Stromal cell of bone marrow (primary cell): ENCODE data around the gene NAT14.
"Not testable (repeated sequence)": the region's sequence is repeated elsewhere in the genome, so short reads cannot be mapped to it uniquely, and the experiment has no call there.

Experiments used
- DNase-seq: peaks from one replicate; pipeline ENCODE4 v3.0.0-alpha.2; 2012; ENCODE audit warnings: low read depth

Gene NAT14

GRCh38 chr19:55486971-55487923, 2.3 kb downstream of the NAT14 start:
- DNase-seq, result peak; percentile 95

GRCh38 chr19:55487924-55488687, 3.1 kb downstream of the NAT14 start, which contains the start of gene SSC5D:
SSC5D (plus strand) TSS chr19:55488436; CDS start chr19:55488590, 154 bp downstream.
- DNase-seq, result peak; percentile 38

GRCh38 chr19:55488986-55489710, 4.2 kb downstream of the NAT14 start:
- no peak for DNase-seq

DNA sequence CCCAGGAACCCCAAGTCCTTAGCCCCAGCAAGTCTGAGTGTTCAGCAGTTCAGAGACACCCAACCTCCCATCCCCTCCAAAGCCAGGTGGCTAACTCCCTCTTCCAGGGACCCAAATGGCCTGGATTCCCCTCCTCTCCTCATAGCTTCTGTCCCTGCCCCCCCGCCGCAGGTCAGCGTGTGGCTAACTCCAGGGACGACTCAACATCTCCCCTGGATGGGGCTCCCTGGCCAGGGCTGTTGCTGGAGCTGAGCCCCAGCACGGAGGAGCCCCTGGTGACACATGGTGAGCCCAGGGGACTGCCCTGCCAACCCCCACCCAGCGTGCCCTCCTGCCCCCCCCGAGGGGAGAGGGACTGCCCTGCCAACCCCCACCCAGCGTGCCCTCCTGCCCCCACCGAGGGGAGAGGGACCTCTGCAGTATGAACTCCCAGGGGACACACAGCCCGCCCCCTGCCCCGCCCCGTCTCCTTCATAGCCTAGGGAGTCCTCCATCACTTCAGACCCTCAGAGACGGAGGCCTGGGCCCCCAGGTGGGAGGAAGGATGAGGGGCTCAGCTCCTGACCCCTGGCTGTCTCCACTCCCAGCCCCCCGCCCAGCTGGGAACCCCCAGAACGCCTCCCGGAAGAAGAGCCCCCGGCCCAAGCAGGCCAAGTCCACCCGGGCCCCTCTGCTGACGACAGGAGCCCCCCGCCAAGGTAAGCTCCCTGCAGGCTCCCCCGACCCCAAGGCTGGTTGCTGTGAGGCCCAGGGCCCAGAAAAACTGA, 4.9 kb downstream of the NAT14 start:
- DNase-seq, result no peak

- no peak for DNase-seq
These were observed 5.8 kb downstream of the NAT14 start for GRCh38 chr19:55490478-55491432.

GRCh38 chr19:55491546-55492360, 6.8 kb downstream of the NAT14 start:
- DNase-seq, result no peak

DNA sequence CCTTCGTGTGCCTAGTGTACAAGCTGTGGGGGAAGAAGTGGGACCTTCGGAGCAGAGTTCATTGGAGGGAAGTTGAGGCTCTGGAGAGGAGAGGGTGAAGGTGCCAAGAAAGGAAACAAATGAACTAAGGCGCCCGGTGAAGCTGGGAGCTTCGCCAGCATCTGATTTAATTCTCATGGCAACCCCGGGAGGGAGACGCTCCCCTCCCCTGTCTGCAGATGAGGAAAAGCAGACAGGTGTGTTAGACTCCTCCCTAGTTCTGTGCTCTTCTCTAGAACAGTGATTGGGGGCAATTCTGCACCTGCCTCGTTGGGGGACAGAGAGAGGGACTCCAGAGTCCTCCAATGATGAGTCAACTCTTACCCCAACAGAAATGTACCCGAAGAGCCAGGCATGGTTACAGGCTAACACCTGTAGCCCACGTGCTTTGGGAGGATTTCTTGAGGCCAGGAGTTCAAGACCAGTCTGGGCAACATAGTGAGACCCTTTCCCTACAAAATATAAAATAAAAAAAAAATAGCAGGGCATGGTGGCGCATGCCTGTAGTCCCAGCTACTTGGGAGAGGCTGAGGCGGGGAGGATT, 7.5 kb downstream of the NAT14 start:
- no peak for DNase-seq

GRCh38 chr19:55493052-55493644, 8.2 kb downstream of the NAT14 start:
- no peak for DNase-seq

DNA sequence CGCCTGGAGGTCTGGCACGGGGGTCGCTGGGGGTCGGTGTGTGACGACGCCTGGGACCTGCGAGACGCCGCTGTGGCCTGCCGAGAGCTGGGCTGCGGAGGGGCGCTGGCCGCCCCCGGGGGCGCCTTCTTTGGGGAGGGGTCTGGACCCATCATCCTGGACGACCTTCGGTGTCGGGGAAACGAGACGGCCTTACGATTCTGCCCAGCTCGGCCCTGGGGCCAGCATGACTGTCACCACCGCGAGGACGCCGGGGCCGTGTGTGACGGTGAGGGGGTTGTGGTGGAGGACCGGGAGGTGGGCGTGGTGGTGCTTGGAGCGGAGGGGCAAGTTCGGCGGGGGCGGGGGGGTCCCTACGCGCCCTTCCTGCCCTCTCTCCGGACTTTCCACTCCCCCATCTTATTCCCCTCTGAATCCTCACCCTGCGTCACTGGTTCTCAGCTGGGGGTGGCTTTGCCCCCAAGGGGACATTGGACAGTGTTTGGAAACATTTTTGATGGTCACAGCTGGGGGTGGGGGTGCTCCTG, 8.7 kb downstream of the NAT14 start:
- no peak for DNase-seq

GRCh38 chr19:55494172-55494761, 9.3 kb downstream of the NAT14 start:
- DNase-seq, result peak; percentile 53

GRCh38 chr19:55495646-55496349, 10.8 kb downstream of the NAT14 start:
- DNase-seq, result no peak

DNA sequence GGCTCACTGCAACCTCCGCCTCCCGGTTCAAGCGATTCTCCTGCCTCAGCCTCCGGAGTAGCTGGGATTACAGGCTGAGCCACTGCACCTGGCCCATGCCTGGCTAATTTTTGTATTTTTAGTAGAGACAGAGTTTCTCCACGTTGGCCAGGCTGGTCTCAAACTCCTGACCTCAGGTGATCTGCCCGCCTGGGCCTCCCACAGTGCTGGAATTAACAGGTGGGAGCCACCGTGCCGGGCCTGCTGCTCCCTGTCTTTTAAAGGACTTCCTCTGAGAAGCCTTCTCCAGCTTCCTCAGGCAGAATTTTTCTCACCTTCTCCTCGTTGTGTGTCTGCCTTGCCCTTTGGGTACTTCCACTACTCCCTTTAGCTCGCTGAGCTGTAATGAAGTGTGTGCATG, 11.8 kb downstream of the NAT14 start:
- DNase-seq, result not testable (repeated sequence)

DNA sequence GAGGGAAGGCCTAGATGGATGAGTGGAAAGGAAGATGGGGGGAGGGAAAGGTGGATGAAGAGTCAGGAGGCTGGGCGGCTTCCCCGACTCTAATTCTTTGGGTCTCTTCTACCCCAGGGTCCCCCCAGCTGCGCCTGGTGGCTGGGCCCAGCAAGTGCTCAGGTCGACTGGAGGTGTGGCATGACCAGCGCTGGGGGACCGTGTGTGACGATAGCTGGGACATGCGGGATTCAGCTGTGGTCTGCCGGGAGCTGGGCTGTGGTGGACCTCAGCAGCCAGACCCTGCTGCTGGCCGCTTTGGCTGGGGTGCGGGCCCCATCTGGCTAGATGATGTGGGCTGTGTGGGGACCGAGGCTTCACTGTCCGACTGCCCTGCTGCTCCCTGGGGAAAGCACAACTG, 12.8 kb downstream of the NAT14 start:
- DNase-seq, result no peak

GRCh38 chr19:55498246-55498840, 13.4 kb downstream of the NAT14 start:
- DNase-seq, result no peak

GRCh38 chr19:55500368-55500952, 15.5 kb downstream of the NAT14 start:
- no peak for DNase-seq

GRCh38 chr19:55502197-55502952, 17.4 kb downstream of the NAT14 start:
- no peak for DNase-seq
